Keratinocyte (primary cell): Measurements from ENCODE around the gene GJD2.
A peak's percentile ranks its signal among the peaks of the same experiment; 100 is the strongest.

ENCODE experiments used
- EZH2 ChIP-seq: IDR thresholded peaks from one replicate; pipeline ENCODE4 v1.6.1; 2012; ENCODE audit warnings: inconsistent platforms, mild to moderate bottlenecking, low read length, moderate library complexity
- TF ChIP-seq, protein P1 (sequence below), 3 experiments: IDR thresholded peaks in 1 of 3; conservative IDR thresholded peaks in 1 of 3; optimal IDR thresholded peaks in 1 of 3; 2 replicates in 2 of 3; 3 replicates in 1 of 3; pipeline versions ENCODE3 to v1.5.1; 2011; ENCODE audit warnings: low read length in 3 of 3, mild to moderate bottlenecking in 3 of 3, moderate library complexity in 2 of 3, control low read depth in 1 of 3, inconsistent platforms in 1 of 3; ENCODE audit not compliant: insufficient read depth in 2 of 3; ENCODE audit errors: extremely low read depth in 1 of 3

DNA sequence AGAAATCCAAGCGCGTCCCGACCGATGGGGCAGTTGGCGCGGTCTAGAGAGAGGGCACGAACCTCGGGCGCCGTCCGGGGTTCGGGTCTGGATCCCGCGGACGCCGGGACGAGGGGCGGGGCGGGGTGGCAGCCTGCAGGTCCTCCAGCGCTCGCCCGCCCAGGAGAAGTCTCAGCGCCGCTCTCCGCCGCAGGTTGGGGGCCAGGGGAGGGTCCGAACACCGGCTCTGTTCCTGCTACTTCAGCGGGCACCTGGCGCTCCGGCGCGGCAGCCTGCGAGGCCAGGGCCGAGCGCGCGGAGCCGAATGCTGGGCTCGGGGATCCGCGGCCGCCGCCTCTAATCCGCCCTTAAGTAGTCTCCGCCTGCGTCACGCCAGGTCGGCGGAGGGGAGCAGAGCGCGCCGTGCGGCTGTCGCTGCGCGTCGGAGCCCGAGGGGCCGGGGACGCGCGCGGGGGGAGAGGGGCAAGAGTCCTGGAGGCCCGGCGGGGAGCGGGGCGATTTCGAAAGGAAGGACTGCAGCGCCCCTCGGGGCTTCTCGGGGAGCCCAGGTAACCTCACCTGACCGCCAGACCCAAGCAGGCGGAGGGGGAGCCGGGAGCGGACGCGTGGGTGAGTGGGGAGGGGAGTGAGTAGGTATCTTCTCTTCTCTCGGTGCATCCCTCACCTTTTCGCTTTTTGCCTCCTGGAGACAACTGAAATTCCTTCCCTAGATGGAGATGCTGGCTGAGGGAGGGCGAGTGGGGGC, at the start of gene GJD2:
- TF ChIP-seq, protein P1, sequence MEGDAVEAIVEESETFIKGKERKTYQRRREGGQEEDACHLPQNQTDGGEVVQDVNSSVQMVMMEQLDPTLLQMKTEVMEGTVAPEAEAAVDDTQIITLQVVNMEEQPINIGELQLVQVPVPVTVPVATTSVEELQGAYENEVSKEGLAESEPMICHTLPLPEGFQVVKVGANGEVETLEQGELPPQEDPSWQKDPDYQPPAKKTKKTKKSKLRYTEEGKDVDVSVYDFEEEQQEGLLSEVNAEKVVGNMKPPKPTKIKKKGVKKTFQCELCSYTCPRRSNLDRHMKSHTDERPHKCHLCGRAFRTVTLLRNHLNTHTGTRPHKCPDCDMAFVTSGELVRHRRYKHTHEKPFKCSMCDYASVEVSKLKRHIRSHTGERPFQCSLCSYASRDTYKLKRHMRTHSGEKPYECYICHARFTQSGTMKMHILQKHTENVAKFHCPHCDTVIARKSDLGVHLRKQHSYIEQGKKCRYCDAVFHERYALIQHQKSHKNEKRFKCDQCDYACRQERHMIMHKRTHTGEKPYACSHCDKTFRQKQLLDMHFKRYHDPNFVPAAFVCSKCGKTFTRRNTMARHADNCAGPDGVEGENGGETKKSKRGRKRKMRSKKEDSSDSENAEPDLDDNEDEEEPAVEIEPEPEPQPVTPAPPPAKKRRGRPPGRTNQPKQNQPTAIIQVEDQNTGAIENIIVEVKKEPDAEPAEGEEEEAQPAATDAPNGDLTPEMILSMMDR (optimal IDR thresholded peaks at IDR 0.05 in 1 of 3, IDR thresholded peaks at IDR 0.05 in 1 of 3, conservative IDR thresholded peaks at IDR 0.05 in 1 of 3; ENCODE audit: extremely low read depth in 1 of 3, insufficient read depth in 2 of 3, low read length in 3 of 3): no peak
- peak; percentile 88 for TF ChIP-seq EZH2
